HepG2 (cell line): ENCODE results near the gene PIGR. TPM values are rescaled to one million over a fixed set of nuclear protein-coding genes. Genes with fewer than 3 reads are reported as not detected.

Experiments
- ELF1 ChIP-seq: sonication (generic); formaldehyde crosslinking; IDR thresholded peaks from 2 replicates; pipeline ENCODE4 v1.4.0; 2020; ENCODE audit warnings: missing genetic modification reagents
- IRF2 ChIP-seq: IDR thresholded peaks from 2 replicates; pipeline ENCODE4 v1.6.1; 2018; ENCODE audit warnings: missing genetic modification reagents, missing compliant biosample characterization
- MED1 ChIP-seq: sonication (generic); formaldehyde crosslinking; IDR thresholded peaks from 2 replicates; pipeline ENCODE4 v1.4.0; 2020; ENCODE audit warnings: missing genetic modification reagents
- MYNN ChIP-seq: sonication (generic); formaldehyde crosslinking; IDR thresholded peaks from 2 replicates; pipeline ENCODE4 v1.4.0; 2020; ENCODE audit warnings: mild to moderate bottlenecking, low read depth, missing genetic modification reagents
- NFE2 ChIP-seq: sonication (generic); formaldehyde crosslinking; IDR thresholded peaks from 2 replicates; pipeline ENCODE4 v1.4.0; 2020; ENCODE audit warnings: missing genetic modification reagents
- NR1H2 ChIP-seq: sonication (generic); formaldehyde crosslinking; IDR thresholded peaks from 2 replicates; pipeline ENCODE4 v1.8.1; 2022; ENCODE audit warnings: low read depth, missing genetic modification reagents, borderline replicate concordance
- RARG ChIP-seq: sonication (generic); formaldehyde crosslinking; IDR thresholded peaks from 2 replicates; pipeline ENCODE4 v1.4.0; 2020; ENCODE audit warnings: low read depth, mild to moderate bottlenecking, missing genetic modification reagents
- STAT6 ChIP-seq: sonication (generic); formaldehyde crosslinking; IDR thresholded peaks from 2 replicates; pipeline ENCODE4 v1.4.0; 2020; ENCODE audit warnings: missing genetic modification reagents, mild to moderate bottlenecking, borderline replicate concordance
- THYN1 ChIP-seq: sonication (generic); formaldehyde crosslinking; IDR thresholded peaks from 2 replicates; pipeline ENCODE4 v1.8.1; 2023; ENCODE audit warnings: low read depth, mild to moderate bottlenecking, moderate library complexity, missing genetic modification reagents, borderline replicate concordance
- ZBTB38 ChIP-seq: sonication (generic); formaldehyde crosslinking; IDR thresholded peaks from 2 replicates; pipeline ENCODE4 v1.5.1; 2020; ENCODE audit warnings: mild to moderate bottlenecking, missing genetic modification reagents
- ZFP41 ChIP-seq: sonication (generic); formaldehyde crosslinking; IDR thresholded peaks from 2 replicates; pipeline ENCODE4 v1.4.0; 2020; ENCODE audit warnings: mild to moderate bottlenecking, missing genetic modification reagents, borderline replicate concordance
- ZNF543 ChIP-seq: sonication (generic); formaldehyde crosslinking; IDR thresholded peaks from 2 replicates; pipeline ENCODE4 v1.4.0; 2020; ENCODE audit warnings: mild to moderate bottlenecking, missing genetic modification reagents
- ZNF792 ChIP-seq: IDR thresholded peaks from 2 replicates; pipeline ENCODE4 v1.6.1; 2016
- polyA plus RNA-seq, 8 experiments: library from polyadenylated mRNA; depleted of rRNA in 3 of 8; stranded (reverse) in 7 of 8; unstranded in 1 of 8; fragments of >200 nt; fragmentation: Illumina TruSeq in 4 of 8; extraction: Trizol in 4 of 8; gene quantifications; 2 replicates each; pipeline versions ENCODE4 v1.2.1 to v1.2.3, GENCODE V29; 2011 to 2016; ENCODE audit warnings: low read depth in 4 of 8, missing spikeins in 1 of 8, mixed read lengths in 1 of 8; ENCODE audit not compliant: insufficient read depth in 1 of 8
- total RNA-seq, 5 experiments: library from RNA; depleted of rRNA; stranded (reverse); fragments of >200 nt; fragmentation: Illumina TruSeq; extraction: Trizol; gene quantifications; 2 replicates each; pipeline ENCODE4 v1.2.3, GENCODE V29; 2016; ENCODE audit warnings: low read depth in 1 of 5
- TF ChIP-seq, protein P1 (sequence below): sonication (generic); formaldehyde crosslinking; IDR thresholded peaks from 2 replicates; pipeline ENCODE4 v1.4.0; 2020; ENCODE audit warnings: missing genetic modification reagents
- TF ChIP-seq, protein P2 (sequence below): sonication (generic); formaldehyde crosslinking; IDR thresholded peaks from 2 replicates; pipeline ENCODE4 v1.5.1; 2020; ENCODE audit warnings: mild to moderate bottlenecking, missing genetic modification reagents
- TF ChIP-seq, protein P3 (sequence below): sonication (generic); formaldehyde crosslinking; IDR thresholded peaks from 2 replicates; pipeline ENCODE4 v1.9.0; 2022; ENCODE audit warnings: low read depth, missing genetic modification reagents
- TF ChIP-seq, protein P4 (sequence below): sonication (generic); formaldehyde crosslinking; IDR thresholded peaks from 2 replicates; pipeline ENCODE4 v1.4.0; 2020; ENCODE audit warnings: missing genetic modification reagents

PIGR gene
- total and polyA plus RNA-seq, 2 of the 13 experiments (the other 11 are each of a cell fraction or from before 2014, with no cell fraction given): not detected

- TF ChIP-seq MED1 (0 out of 2 replicates have a peak, but pooled peaks have one; percentile 27), ELF1 (CRISPR knock-in tag) (no peak; the same call in 1 of the 2 replicates), NFE2 (CRISPR knock-in tag) (no peak), NR1H2 (CRISPR knock-in tag) (no peak), IRF2 (CRISPR knock-in tag) (peak; percentile 17; the same call in 1 of the 2 replicates), ZFP41 (CRISPR knock-in tag) (no peak), STAT6 (CRISPR knock-in tag) (0 out of 2 replicates have a peak, but pooled peaks have one; percentile 66), ZBTB38 (CRISPR knock-in tag) (no peak), ZNF792 (CRISPR knock-in tag) (no peak), RARG (CRISPR knock-in tag) (no peak), THYN1 (no peak), ZNF543 (CRISPR knock-in tag) (no peak), MYNN (CRISPR knock-in tag) (no peak)
- TF ChIP-seq, protein P1, sequence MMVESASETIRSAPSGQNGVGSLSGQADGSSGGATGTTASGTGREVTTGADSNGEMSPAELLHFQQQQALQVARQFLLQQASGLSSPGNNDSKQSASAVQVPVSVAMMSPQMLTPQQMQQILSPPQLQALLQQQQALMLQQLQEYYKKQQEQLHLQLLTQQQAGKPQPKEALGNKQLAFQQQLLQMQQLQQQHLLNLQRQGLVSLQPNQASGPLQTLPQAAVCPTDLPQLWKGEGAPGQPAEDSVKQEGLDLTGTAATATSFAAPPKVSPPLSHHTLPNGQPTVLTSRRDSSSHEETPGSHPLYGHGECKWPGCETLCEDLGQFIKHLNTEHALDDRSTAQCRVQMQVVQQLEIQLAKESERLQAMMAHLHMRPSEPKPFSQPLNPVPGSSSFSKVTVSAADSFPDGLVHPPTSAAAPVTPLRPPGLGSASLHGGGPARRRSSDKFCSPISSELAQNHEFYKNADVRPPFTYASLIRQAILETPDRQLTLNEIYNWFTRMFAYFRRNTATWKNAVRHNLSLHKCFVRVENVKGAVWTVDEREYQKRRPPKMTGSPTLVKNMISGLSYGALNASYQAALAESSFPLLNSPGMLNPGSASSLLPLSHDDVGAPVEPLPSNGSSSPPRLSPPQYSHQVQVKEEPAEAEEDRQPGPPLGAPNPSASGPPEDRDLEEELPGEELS (CRISPR knock-in tag): 0 out of 2 replicates have a peak, but pooled peaks have one; percentile 41
- TF ChIP-seq, protein P2, sequence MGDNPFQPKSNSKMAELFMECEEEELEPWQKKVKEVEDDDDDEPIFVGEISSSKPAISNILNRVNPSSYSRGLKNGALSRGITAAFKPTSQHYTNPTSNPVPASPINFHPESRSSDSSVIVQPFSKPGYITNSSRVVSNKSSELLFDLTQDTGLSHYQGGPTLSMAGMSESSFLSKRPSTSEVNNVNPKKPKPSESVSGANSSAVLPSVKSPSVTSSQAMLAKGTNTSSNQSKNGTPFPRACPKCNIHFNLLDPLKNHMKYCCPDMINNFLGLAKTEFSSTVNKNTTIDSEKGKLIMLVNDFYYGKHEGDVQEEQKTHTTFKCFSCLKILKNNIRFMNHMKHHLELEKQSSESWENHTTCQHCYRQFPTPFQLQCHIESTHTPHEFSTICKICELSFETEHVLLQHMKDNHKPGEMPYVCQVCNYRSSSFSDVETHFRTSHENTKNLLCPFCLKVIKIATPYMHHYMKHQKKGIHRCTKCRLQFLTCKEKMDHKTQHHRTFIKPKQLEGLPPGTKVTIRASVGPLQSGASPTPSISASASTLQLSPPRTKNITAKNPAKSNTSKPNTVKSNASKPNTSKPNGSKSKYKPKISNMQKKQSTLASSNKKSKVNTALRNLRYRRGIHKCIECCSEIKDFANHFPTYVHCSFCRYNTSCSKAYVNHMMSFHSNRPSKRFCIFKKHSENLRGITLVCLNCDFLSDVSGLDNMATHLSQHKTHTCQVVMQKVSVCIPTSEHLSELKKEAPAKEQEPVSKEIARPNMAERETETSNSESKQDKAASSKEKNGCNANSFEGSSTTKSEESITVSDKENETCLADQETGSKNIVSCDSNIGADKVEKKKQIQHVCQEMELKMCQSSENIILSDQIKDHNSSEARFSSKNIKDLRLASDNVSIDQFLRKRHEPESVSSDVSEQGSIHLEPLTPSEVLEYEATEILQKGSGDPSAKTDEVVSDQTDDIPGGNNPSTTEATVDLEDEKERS: no peak
- TF ChIP-seq, protein P3, sequence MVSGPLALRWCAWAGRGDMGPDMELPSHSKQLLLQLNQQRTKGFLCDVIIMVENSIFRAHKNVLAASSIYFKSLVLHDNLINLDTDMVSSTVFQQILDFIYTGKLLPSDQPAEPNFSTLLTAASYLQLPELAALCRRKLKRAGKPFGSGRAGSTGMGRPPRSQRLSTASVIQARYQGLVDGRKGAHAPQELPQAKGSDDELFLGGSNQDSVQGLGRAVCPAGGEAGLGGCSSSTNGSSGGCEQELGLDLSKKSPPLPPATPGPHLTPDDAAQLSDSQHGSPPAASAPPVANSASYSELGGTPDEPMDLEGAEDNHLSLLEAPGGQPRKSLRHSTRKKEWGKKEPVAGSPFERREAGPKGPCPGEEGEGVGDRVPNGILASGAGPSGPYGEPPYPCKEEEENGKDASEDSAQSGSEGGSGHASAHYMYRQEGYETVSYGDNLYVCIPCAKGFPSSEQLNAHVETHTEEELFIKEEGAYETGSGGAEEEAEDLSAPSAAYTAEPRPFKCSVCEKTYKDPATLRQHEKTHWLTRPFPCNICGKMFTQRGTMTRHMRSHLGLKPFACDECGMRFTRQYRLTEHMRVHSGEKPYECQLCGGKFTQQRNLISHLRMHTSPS (CRISPR knock-in tag): no peak
- TF ChIP-seq, protein P4, sequence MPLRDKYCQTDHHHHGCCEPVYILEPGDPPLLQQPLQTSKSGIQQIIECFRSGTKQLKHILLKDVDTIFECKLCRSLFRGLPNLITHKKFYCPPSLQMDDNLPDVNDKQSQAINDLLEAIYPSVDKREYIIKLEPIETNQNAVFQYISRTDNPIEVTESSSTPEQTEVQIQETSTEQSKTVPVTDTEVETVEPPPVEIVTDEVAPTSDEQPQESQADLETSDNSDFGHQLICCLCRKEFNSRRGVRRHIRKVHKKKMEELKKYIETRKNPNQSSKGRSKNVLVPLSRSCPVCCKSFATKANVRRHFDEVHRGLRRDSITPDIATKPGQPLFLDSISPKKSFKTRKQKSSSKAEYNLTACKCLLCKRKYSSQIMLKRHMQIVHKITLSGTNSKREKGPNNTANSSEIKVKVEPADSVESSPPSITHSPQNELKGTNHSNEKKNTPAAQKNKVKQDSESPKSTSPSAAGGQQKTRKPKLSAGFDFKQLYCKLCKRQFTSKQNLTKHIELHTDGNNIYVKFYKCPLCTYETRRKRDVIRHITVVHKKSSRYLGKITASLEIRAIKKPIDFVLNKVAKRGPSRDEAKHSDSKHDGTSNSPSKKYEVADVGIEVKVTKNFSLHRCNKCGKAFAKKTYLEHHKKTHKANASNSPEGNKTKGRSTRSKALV (CRISPR knock-in tag): no peak
These were observed 5.2 kb upstream of the PIGR start (continued) for GRCh38 chr1:206951318-206952100.
